GM19328 (cell line): ENCODE measurements around the gene ADGRG3.
A peak's percentile ranks its signal among the peaks of the same experiment; 100 is the strongest.

Experiments used
- ATAC-seq: cut with Tn5 transposase; IDR thresholded peaks from one replicate; pipeline ENCODE4 v1.9.1; 2021; ENCODE audit warnings: mild to moderate bottlenecking, moderate library complexity; ENCODE audit not compliant: unreplicated experiment

ADGRG3 gene

DNA sequence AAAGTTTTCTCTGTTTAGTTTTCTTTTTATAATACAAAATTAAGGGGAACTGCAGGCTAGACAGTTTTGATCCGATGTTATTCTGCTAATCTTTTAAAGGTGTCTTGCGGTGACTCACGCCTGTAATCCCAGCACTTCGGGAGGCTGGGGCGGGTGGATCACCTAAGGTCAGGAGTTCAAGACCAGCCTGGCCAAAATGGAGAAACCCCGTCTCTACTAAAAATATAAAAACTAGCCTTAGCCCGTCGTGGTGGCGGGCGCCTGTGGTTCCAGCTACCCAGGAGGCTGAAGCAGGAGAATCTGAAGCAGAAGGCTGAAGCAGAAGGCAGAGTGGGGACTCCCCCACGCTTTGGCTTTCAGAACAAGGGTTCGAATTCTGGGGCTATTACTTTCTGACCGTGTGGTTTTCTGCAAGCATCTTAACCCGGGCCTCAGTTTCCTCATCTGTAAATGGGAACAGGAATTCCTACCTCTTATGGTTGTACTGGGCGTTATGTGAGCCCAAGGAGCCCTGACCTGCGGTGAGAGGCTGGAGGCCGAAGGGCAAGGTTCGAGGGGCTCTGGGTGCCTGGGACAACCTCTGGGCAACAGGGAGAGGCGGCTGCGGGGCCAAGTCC is 66.3 kb downstream of the ADGRG3 start:
- ATAC-seq: no peak

DNA sequence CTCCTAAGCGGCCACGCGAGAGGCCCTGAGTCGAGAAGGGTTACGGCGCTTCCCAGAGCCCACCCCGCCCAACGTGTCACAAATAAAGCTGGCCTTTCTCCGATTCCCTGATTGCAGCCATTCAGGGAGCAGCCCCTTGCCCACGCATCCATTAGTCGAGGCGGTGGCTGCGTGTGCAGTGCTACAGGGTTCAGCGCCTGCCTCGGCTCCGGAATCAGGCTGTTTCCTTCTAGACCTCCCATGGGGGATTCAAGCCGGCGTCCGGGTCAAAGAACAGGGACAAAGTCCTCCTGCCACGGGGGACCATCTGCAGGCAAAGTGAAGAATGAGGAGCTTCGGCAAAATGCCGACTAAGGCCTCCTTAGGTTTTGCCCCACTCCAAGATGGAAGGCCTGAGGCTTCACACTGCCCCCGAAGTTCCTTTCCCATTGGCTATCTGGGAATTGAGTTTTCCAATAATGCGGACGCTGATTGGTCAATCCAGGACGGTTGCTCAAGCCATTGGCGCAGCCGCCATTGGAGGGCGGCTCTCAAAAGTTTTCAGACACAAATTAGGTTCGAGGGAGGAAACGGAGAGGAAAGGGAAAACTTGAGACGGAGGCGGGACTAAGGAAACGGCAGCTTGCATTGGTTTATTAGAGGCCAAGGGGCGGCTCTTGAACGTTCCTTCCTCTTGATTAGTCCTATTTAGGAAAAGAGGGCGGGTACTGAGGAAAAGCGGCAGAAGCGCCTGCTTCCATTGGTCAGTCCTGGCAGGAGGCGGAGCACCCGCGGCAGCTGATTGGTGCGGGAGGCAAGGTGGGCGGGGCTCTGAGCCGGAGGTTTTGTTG is 67.0 kb downstream of the ADGRG3 start:
- ATAC-seq: peak; percentile 82

DNA sequence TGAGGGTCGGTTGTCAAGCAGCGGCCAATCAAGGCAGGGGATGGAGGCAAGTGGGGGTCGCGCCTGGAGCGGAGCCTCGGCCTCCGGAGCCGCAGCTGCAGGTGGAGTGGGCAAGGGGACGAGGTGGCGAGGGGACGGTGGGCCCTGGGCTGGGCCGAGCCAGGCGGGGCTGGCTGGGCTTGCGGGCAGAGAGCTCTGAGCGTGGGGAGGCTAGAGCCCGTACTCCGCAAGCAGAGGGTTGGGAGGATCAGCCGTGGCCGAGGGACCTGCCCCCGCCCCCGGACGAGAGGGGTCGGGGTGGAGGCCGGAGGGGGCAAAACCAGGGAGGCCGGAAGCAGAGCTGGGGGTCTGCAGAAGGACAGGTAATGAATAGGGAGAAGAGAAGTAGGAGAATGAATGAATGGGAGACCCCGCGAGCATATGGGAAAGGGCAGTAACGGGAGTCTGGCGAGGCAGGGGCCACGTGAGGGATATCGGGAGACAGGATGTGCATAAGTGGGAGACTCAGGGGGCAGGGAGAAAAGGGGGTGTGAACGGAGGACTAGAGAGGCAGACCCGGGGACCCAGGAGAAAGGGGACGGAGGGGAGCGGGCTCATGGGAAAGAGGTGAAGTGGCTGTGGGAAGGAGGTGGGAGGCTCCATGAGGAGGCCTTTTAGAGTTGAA is 67.8 kb downstream of the ADGRG3 start, which contains the start of gene KATNB1:
KATNB1 (plus strand) TSS at position 16 of the 664 bp plus-strand sequence. CDS start 1,474 bp downstream, outside the sequence.
- ATAC-seq: no peak

DNA sequence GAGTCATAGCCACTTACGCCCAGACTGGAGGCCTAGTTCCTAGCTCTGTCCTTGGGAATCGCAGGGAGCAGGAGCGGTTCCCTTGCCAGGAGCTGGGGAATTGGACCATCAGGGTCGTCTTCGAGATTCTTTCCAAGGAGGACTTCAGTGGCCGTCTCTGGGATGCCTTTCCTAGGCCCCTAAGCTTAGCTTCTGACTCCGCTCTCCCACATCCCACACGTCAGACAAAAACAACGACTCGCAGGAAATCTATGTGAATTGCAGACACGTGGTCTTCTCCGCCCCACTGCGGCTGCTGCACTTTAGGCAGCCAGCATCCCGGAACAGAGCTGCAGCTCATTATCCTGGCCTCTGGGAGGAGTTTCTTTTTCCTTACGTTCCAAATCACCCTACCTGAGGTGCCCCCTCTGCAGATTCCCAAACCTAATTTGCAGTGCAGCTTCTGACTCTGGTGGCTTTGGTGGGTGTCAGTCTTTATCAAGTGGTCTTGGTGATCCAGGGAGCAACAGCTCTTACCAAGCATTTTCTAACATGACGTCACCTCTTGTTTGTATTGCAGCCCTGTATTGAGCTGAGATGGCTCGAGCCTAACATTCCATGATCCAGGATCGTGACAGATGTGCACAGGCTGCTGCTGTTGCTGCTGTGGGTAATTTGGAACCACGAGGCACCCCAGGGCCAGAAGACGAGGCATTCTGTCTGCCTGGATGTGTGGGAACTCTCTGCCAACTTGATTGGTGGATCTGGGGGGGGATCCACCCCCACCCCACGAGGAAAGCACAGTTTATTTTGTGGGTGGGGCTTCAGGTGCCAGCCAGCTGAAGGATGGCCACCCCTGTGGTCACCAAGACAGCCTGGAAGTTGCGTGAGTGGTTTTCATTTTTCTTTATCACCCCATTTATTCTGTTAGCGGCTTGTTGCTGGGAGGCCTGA is 68.6 kb downstream of the ADGRG3 start:
- no peak for ATAC-seq

DNA sequence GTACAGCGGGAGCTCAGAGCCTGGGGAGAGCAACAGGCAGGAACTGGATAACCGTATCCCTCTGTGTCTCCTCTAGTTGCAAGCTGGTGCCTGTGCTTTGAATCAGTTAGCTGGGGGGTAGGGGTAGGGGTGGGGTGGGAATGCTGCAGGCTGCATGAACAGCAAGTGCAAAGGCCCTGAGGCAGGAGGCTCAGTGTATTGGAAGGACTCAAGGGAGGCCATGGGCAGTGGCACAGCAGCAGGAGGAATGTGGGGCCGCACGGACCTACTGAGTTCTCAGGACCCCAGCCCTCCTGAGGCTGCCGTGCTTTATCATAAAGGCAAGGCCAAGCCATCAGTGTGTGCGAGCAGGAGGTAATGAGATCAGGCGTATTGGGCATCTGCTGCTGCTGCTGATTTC is 70.7 kb downstream of the ADGRG3 start:
- ATAC-seq: no peak
